ENCODE data around the gene FLT3LG.

DNA sequence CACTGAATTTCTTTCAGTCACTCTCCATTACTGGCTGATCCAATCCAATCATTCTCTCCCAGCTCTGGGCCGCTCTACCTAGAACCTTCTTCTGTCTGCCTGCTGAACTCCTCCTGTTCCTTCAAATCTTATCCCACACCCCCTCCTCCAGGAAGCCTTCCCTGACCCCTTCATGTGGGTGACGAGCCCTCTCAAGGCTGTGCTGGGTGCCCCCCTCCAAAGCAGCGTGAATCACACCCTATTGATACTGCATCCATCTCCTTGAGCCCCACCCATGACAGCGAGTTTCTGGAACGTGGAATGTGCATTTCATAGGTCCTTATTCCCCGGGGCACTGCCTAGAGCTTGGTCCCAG, 25.6 kb upstream of the FLT3LG start:
- TF ChIP-seq, protein P1, sequence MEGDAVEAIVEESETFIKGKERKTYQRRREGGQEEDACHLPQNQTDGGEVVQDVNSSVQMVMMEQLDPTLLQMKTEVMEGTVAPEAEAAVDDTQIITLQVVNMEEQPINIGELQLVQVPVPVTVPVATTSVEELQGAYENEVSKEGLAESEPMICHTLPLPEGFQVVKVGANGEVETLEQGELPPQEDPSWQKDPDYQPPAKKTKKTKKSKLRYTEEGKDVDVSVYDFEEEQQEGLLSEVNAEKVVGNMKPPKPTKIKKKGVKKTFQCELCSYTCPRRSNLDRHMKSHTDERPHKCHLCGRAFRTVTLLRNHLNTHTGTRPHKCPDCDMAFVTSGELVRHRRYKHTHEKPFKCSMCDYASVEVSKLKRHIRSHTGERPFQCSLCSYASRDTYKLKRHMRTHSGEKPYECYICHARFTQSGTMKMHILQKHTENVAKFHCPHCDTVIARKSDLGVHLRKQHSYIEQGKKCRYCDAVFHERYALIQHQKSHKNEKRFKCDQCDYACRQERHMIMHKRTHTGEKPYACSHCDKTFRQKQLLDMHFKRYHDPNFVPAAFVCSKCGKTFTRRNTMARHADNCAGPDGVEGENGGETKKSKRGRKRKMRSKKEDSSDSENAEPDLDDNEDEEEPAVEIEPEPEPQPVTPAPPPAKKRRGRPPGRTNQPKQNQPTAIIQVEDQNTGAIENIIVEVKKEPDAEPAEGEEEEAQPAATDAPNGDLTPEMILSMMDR (IDR thresholded peaks at IDR 0.05), result no peak
- TF ChIP-seq POLR2AphosphoS5 (IDR thresholded peaks at IDR 0.05) (no peak), POLR2A (IDR thresholded peaks at IDR 0.05) (no peak), EP300 (IDR thresholded peaks at IDR 0.05) (no peak)

Measured in gastroesophageal sphincter (tissue), 3 donors.